H1 (cell line): ENCODE results near the gene FBXO45. TPM values are rescaled to one million over a fixed set of nuclear protein-coding genes. Genes with fewer than 3 reads are reported as not detected.

Source experiments
- KDM4A ChIP-seq: IDR thresholded peaks from one replicate; pipeline ENCODE4 v1.7.1; 2012; ENCODE audit warnings: low read depth, mild to moderate bottlenecking, moderate library complexity, low read length, inconsistent platforms; ENCODE audit not compliant: severe bottlenecking
- polyA plus RNA-seq, 7 experiments: library from polyadenylated mRNA; depleted of rRNA in 3 of 7; stranded (reverse) in 5 of 7; unstranded in 2 of 7; fragments of >200 nt in 5 of 7; fragments of 200-250 nt in 2 of 7; gene quantifications; 1 replicate in 5 of 7; 2 replicates in 1 of 7; 4 replicates in 1 of 7; pipeline versions ENCODE4 v1.2.1 to v1.2.3, GENCODE V29; 2011 to 2013; ENCODE audit warnings: missing spikeins in 2 of 7, mixed read lengths in 2 of 7
- total RNA-seq: library from RNA; stranded (reverse); fragmentation: NEBNext Ultra II Directional; extraction: Animal tissue kit (Norgen Biotek cat#: 25700); gene quantifications from 2 replicates; pipeline ENCODE4 v1.2.1, GENCODE V29; 2021

FBXO45 gene
- total and polyA plus RNA-seq, 2 of the 8 experiments (the other 6 are each of a cell fraction or from before 2014, with no cell fraction given): 5.2 to 19.4 TPM

- no peak for TF ChIP-seq KDM4A
Observed at GRCh38 chr3:196603683-196604082, 35.2 kb downstream of the FBXO45 start (continued).
